ENCODE measurements around the gene DEPDC1B. TPM values are rescaled to one million over a fixed set of nuclear protein-coding genes. Genes with fewer than 3 reads are reported as not detected.

DEPDC1B gene
- total RNA-seq, 1 experiment from 2014 or later = 34.9 TPM

DNA sequence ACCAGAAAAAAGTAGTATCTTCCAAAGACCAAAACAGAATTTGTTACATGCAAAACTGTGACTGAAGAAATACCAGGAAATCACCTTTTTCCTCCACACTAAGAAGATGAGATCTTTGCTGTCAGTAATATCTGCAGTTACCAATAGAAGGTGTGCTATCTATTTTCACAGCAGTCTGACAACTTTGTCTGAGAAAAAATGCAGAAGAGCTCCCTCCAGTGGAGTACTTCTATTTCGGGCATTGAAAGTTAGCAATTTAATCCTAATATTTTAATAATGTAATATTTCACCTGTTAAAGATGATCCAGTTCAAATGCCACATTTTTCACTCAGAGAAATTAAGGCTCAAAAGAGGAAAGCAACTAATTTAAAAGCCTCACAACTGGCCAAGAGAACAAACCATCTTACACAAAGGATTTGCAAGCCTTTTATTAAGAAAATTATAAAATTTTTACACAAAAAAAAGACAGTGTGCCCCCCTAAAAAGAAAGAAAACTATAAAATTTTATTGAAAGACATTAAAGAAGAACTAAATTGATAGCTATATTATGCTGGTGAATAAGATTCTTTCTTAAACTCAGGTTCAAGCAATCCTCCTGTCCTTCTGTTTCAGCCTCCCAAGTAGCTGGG is 50.6 kb downstream of the DEPDC1B start:
- DNase-seq (ENCODE audit: low spot score) = peak; percentile 48
- Histone ChIP-seq H3K27ac (ENCODE audit: low read depth, low read length, poor library complexity, severe bottlenecking) (no peak overlapping the region), H3K36me3 (ENCODE audit: insufficient read depth, low read length, poor library complexity, severe bottlenecking) (peaks cover 3% of the 10 kb centered on the region), H3K4me1 (ENCODE audit: insufficient read depth, low read length, poor library complexity, severe bottlenecking) (no peaks in the 10 kb centered on the region), H3K4me3 (ENCODE audit: low read depth, low read length, poor library complexity, severe bottlenecking) (no peak overlapping the region), H3K27me3 (replicated peaks; ENCODE audit: insufficient read depth, low read depth, low read length, poor library complexity) (no peaks in the 10 kb centered on the region), H3K9me3 (ENCODE audit: low read depth, low read length, poor library complexity, severe bottlenecking) (no peaks in the 10 kb centered on the region)
- TF ChIP-seq EZH2 (IDR thresholded peaks at IDR 0.05; ENCODE audit: borderline replicate concordance, low read depth, low read length, poor library complexity, severe bottlenecking) = no peak
- TF ChIP-seq, protein P1, sequence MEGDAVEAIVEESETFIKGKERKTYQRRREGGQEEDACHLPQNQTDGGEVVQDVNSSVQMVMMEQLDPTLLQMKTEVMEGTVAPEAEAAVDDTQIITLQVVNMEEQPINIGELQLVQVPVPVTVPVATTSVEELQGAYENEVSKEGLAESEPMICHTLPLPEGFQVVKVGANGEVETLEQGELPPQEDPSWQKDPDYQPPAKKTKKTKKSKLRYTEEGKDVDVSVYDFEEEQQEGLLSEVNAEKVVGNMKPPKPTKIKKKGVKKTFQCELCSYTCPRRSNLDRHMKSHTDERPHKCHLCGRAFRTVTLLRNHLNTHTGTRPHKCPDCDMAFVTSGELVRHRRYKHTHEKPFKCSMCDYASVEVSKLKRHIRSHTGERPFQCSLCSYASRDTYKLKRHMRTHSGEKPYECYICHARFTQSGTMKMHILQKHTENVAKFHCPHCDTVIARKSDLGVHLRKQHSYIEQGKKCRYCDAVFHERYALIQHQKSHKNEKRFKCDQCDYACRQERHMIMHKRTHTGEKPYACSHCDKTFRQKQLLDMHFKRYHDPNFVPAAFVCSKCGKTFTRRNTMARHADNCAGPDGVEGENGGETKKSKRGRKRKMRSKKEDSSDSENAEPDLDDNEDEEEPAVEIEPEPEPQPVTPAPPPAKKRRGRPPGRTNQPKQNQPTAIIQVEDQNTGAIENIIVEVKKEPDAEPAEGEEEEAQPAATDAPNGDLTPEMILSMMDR (conservative IDR thresholded peaks at IDR 0.05; ENCODE audit: low read depth, low read length) = peak; percentile 73
- ChIA-PET POLR2A (ENCODE audit: low non-redundant PET) (no interaction called here), CTCF (no interaction called here)
- BruUV-seq (replicated peaks) = no TSS peak
- intact Hi-C loops (cut with micrococcal nuclease; ENCODE audit: unreplicated experiment) = loop anchor here (5.0 to 10.0 kb wide), 3 partner anchors 265 to 837 kb away; no protein-coding TSS in a partner anchor

DNA sequence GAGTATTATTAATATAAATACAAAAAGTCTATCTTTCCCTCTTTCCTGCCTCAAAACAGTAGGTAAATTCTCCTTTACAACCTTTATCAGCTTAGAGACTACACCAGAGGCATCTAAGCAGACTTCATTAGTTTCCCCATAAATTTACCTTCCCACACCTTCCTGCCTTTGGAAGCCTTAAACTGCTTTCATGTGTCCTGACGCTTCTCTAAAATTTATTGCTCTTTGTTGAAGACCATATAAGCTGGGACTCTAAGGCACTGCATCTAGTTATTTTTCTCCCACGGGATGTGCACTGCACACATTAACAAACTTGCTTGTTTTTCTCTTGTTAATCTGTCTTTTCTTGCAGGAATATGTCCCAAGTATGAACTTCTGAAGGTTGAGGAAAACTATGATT is 51.8 kb downstream of the DEPDC1B start:
- BruUV-seq (replicated peaks) = no TSS peak
- intact Hi-C loops (cut with micrococcal nuclease; ENCODE audit: unreplicated experiment) = loop anchor here (5.0 to 10.0 kb wide), 3 partner anchors 263 to 836 kb away; no protein-coding TSS in a partner anchor
- DNase-seq (ENCODE audit: low spot score) = no peak
- TF ChIP-seq, protein P1 (conservative IDR thresholded peaks at IDR 0.05; ENCODE audit: low read depth, low read length) = no peak
- no peak for TF ChIP-seq EZH2 (IDR thresholded peaks at IDR 0.05; ENCODE audit: borderline replicate concordance, low read depth, low read length, poor library complexity, severe bottlenecking)
- no peaks in the 10 kb centered on the region for H3K27me3 ChIP-seq (replicated peaks; ENCODE audit: insufficient read depth, low read depth, low read length, poor library complexity)
- POLR2A ChIA-PET (ENCODE audit: low non-redundant PET) = no interaction called here
- peaks cover 10% of the 10 kb centered on the region for H3K36me3 ChIP-seq (ENCODE audit: insufficient read depth, low read length, poor library complexity, severe bottlenecking)
- no peak overlapping the region for H3K27ac ChIP-seq (ENCODE audit: low read depth, low read length, poor library complexity, severe bottlenecking)
- no peaks in the 10 kb centered on the region for H3K4me1 ChIP-seq (ENCODE audit: insufficient read depth, low read length, poor library complexity, severe bottlenecking)
- no peak overlapping the region for H3K4me3 ChIP-seq (ENCODE audit: low read depth, low read length, poor library complexity, severe bottlenecking)
- CTCF ChIA-PET = no interaction called here
- no peaks in the 10 kb centered on the region for H3K9me3 ChIP-seq (ENCODE audit: low read depth, low read length, poor library complexity, severe bottlenecking)

GRCh38 chr5:60640901-60641300 is 59.1 kb downstream of the DEPDC1B start:
- H3K4me3 ChIP-seq (ENCODE audit: low read depth, low read length, poor library complexity, severe bottlenecking) = no peak overlapping the region
- H3K9me3 ChIP-seq (ENCODE audit: low read depth, low read length, poor library complexity, severe bottlenecking) = no peaks in the 10 kb centered on the region
- H3K4me1 ChIP-seq (ENCODE audit: insufficient read depth, low read length, poor library complexity, severe bottlenecking) = no peaks in the 10 kb centered on the region
- peaks cover 38% of the 10 kb centered on the region for H3K36me3 ChIP-seq (ENCODE audit: insufficient read depth, low read length, poor library complexity, severe bottlenecking)
- no peaks in the 10 kb centered on the region for H3K27me3 ChIP-seq (replicated peaks; ENCODE audit: insufficient read depth, low read depth, low read length, poor library complexity)
- TF ChIP-seq, protein P1 (conservative IDR thresholded peaks at IDR 0.05; ENCODE audit: low read depth, low read length) = no peak
- no peak for TF ChIP-seq EZH2 (IDR thresholded peaks at IDR 0.05; ENCODE audit: borderline replicate concordance, low read depth, low read length, poor library complexity, severe bottlenecking)
- DNase-seq (ENCODE audit: low spot score) = no peak
- BruUV-seq (replicated peaks) = no TSS peak
- ChIA-PET CTCF (no interaction called here), POLR2A (ENCODE audit: low non-redundant PET) (no interaction called here)
- intact Hi-C loops (cut with micrococcal nuclease; ENCODE audit: unreplicated experiment) = loop anchor here (10.0 kb wide), 1 partner anchor 256 kb away; no protein-coding TSS in a partner anchor
- H3K27ac ChIP-seq (ENCODE audit: low read depth, low read length, poor library complexity, severe bottlenecking) = no peak overlapping the region
